Testis (tissue), 2 donors: ENCODE results near the gene TMEM119.

ENCODE experiments used
- CTCF ChIP-seq, 3 experiments: fragments of 450-650 bp in 2 of 3; fragments of 200-600 bp in 1 of 3; sonication (generic) in 1 of 3; IDR thresholded peaks; one replicate each; pipeline ENCODE4 v1.5.1; 2016 to 2019; ENCODE audit warnings: antibody characterized with exemption in 3 of 3, mild to moderate bottlenecking in 2 of 3, moderate library complexity in 1 of 3
- POLR2A ChIP-seq: fragments of 450-650 bp; IDR thresholded peaks from one replicate; pipeline ENCODE4 v1.6.1; 2017; ENCODE audit warnings: antibody characterized with exemption, mild to moderate bottlenecking, moderate library complexity

- no peak for TF ChIP-seq CTCF (IDR thresholded peaks at IDR 0.05)
- no peak for TF ChIP-seq POLR2A
Observed at GRCh38 chr12:108615918-108616317, 18.0 kb upstream of the TMEM119 start.
